ENCODE results near the gene UBALD1.

Gene UBALD1

DNA sequence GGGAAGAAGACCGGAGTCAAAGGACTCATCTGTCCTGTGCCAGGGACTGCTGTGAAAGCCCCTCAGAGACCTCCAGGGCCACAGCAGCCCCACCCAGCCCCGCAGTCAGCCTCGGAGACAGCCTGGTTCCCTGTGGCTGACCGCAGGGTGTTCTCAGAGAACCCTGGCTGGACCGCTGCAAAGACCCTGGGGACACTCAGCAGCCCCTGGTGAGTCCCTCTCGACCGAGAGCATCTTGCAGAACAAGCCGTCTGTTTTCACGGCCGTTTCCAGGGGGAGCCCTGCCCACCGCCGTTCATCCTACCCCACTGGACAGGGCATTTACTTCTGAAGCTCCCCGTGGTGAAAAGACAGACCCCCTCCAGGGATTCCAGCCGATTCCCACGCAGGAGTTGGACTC is 10.3 kb downstream of the UBALD1 start:
- Histone ChIP-seq H3K4me1 (ENCODE audit: control insufficient read depth, insufficient read depth, low read length) (peaks cover 15% of the 10 kb centered on the region), H3K36me3 (ENCODE audit: control insufficient read depth in 2 of 2, insufficient read depth in 2 of 2, low read length in 2 of 2) (peaks cover 3 to 4% of the 10 kb centered on the region in 2 donors), H3K9ac (ENCODE audit: low read length in 2 of 2) (no peak overlapping the region), H3K27ac (ENCODE audit: low read length) (no peak overlapping the region), H3K4me3 (ENCODE audit: low read length in 2 of 2) (no peak overlapping the region), H3K9me3 (ENCODE audit: control insufficient read depth in 2 of 2, low read length in 2 of 2) (no peaks in the 10 kb centered on the region), H3K27me3 (ENCODE audit: control insufficient read depth in 1 of 2, insufficient read depth in 2 of 2, low read length in 2 of 2) (peaks cover 0 to 8% of the 10 kb centered on the region in 2 donors)

DNA sequence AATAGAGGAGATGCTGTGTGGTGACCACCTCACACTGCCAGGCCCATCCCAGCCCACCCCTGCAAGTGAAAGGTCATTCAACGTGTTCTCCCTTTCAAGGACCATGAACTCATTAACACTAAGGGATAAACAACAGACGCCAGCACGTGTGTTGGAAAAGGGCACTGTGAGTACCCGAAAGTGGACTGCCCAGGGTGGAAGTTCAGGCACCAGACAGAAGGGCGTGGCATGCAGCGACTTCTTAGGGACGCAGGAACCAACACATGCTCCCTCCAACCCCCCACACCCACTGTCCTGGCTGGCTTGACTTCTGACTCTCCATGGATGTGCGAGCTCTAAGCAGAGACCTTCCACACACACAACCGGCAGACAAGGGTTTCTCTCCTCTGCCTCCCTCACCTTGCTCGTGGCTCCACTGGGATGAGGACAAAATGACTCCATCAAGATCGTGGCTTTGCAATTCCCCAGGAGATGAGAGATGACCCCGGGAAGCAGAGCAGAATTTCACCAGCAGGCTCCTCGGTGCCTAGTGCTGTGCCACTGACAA is 11.0 kb downstream of the UBALD1 start:
- no peak overlapping the region for H3K9ac ChIP-seq (ENCODE audit: low read length in 2 of 2)
- peaks cover 3 to 4% of the 10 kb centered on the region in 2 donors for H3K36me3 ChIP-seq (ENCODE audit: control insufficient read depth in 2 of 2, insufficient read depth in 2 of 2, low read length in 2 of 2)
- peaks cover 15% of the 10 kb centered on the region for H3K4me1 ChIP-seq (ENCODE audit: control insufficient read depth, insufficient read depth, low read length)
- no peaks in the 10 kb centered on the region for H3K9me3 ChIP-seq (ENCODE audit: control insufficient read depth in 2 of 2, low read length in 2 of 2)
- H3K4me3 ChIP-seq (ENCODE audit: low read length in 2 of 2): no peak overlapping the region
- no peak overlapping the region for H3K27ac ChIP-seq (ENCODE audit: low read length)
- peaks cover 2 to 8% of the 10 kb centered on the region in 2 donors for H3K27me3 ChIP-seq (ENCODE audit: control insufficient read depth in 1 of 2, insufficient read depth in 2 of 2, low read length in 2 of 2)

DNA sequence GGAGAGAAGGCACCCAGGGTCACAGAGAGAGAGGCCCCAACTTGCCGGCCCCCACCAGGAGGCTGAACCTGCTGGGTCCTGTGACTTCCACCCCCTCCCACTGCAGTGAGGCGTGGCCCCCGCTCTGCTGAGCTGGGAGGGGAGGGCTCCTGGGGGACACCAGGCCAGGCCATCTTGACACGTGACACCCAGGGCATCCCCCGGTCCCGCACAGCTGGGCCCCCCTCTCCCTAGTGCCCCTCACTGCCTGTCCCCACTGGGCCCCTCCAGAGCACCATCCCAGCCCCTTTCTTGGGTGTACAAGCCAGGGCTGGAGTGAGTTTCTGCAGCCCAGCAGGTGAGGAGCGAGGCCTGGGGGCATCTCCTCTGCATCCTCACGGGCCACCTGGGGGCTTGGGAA is 12.4 kb downstream of the UBALD1 start:
- Histone ChIP-seq H3K27me3 (ENCODE audit: control insufficient read depth in 1 of 2, insufficient read depth in 2 of 2, low read length in 2 of 2) (peaks cover 2 to 8% of the 10 kb centered on the region in 2 donors), H3K9ac (ENCODE audit: low read length in 2 of 2) (no peak overlapping the region), H3K9me3 (ENCODE audit: control insufficient read depth in 2 of 2, low read length in 2 of 2) (no peaks in the 10 kb centered on the region), H3K27ac (ENCODE audit: low read length) (no peak overlapping the region), H3K4me3 (ENCODE audit: low read length in 2 of 2) (no peak overlapping the region), H3K36me3 (ENCODE audit: control insufficient read depth in 2 of 2, insufficient read depth in 2 of 2, low read length in 2 of 2) (no peaks in the 10 kb centered on the region), H3K4me1 (ENCODE audit: control insufficient read depth, insufficient read depth, low read length) (peaks cover 15% of the 10 kb centered on the region)

DNA sequence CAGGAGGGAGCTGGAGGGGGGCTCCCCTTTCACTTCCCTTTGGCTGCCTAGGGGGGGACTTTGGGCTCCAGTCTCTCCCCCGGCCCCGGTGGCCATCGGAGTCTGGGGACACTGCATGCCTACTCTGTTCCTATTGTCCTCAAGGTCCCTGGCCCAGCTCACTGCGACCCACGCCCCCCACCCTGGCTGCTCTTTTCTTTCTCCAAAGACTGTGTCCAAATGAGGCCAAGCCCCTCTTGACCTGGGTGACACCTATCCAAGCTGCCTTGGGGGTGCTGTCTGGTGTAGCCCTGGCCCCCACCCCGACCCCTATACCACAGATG is 12.9 kb downstream of the UBALD1 start:
- H3K9ac ChIP-seq (ENCODE audit: low read length in 2 of 2): peak overlapping the region in 1 of 2 donors; percentile 17
- H3K27me3 ChIP-seq (ENCODE audit: control insufficient read depth in 1 of 2, insufficient read depth in 2 of 2, low read length in 2 of 2): peaks cover 2 to 8% of the 10 kb centered on the region in 2 donors
- H3K4me1 ChIP-seq (ENCODE audit: control insufficient read depth, insufficient read depth, low read length): peaks cover 15% of the 10 kb centered on the region
- H3K9me3 ChIP-seq (ENCODE audit: control insufficient read depth in 2 of 2, low read length in 2 of 2): no peaks in the 10 kb centered on the region
- H3K4me3 ChIP-seq (ENCODE audit: low read length in 2 of 2): no peak overlapping the region
- no peak overlapping the region for H3K27ac ChIP-seq (ENCODE audit: low read length)
- no peaks in the 10 kb centered on the region for H3K36me3 ChIP-seq (ENCODE audit: control insufficient read depth in 2 of 2, insufficient read depth in 2 of 2, low read length in 2 of 2)

DNA sequence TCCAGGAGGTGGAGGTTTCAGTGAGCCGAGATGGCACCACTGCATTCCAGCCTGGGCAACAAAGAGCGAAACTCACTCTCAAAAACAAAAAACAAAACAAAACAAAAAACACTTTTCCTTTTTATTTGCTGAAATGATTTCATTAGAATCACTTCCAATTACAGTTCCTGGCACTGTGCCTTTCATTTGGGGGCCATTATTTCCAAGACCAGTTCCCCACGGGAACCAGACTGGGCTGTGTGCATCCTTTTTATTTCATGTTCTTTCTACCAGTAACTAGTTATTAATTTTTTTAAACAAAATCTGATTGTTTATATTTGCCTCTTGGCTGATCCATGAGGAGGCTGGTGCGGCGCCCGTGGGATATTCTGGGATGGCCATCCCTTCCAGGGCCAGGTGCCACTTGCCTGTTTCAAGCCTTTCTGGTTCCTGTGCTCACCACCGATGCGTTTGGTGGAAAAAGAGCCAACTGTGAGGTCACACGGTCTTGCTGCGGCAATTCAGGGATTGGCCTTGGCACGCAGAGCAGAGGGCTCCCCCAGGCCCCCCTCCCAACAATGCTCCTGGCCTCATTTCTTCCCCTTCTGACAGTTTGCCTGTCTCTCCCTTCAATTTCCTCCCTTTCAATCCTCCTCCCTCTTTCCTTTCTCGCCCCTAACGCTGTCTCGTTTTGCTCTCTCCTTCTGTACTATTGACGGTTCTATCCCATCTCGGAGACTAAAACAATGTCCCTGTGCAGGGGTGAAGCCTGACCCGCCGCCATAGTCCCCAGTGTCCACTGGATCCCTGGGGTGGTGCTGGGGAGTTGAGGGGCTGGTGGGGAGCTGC is 13.4 kb downstream of the UBALD1 start:
- Histone ChIP-seq H3K27ac (ENCODE audit: low read length) (no peak overlapping the region), H3K4me3 (ENCODE audit: low read length in 2 of 2) (peak overlapping the region in 1 of 2 donors; percentile 47), H3K9ac (ENCODE audit: low read length in 2 of 2) (peak overlapping the region; percentile 17 to 29), H3K4me1 (ENCODE audit: control insufficient read depth, insufficient read depth, low read length) (peaks cover 13% of the 10 kb centered on the region), H3K9me3 (ENCODE audit: control insufficient read depth in 2 of 2, low read length in 2 of 2) (no peaks in the 10 kb centered on the region), H3K36me3 (ENCODE audit: control insufficient read depth in 2 of 2, insufficient read depth in 2 of 2, low read length in 2 of 2) (no peaks in the 10 kb centered on the region), H3K27me3 (ENCODE audit: control insufficient read depth in 1 of 2, insufficient read depth in 2 of 2, low read length in 2 of 2) (peaks cover 2 to 8% of the 10 kb centered on the region in 2 donors)

DNA sequence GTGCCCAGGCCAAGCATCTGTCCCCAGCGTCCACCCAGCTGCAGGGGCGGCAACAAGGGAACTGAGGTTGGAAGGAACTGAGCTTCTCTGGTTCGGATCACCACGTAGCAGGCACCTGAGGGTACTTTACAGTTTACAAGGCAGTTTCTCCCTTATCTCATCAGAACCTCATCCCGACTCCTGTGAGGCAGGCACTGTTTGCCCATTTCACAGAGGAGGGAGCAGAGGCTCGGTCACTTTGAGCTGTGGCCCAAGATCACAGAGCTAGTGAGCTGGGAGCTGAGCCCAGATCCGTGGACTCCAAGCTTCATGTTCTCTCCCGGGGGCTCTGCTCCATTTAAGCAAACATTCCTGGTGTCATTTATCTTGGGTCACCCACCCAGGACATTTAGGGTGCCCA is 15.1 kb downstream of the UBALD1 start:
- H3K9ac ChIP-seq (ENCODE audit: low read length in 2 of 2): no peak overlapping the region
- H3K36me3 ChIP-seq (ENCODE audit: control insufficient read depth in 2 of 2, insufficient read depth in 2 of 2, low read length in 2 of 2): no peaks in the 10 kb centered on the region
- H3K4me1 ChIP-seq (ENCODE audit: control insufficient read depth, insufficient read depth, low read length): peaks cover 13% of the 10 kb centered on the region
- no peaks in the 10 kb centered on the region for H3K9me3 ChIP-seq (ENCODE audit: control insufficient read depth in 2 of 2, low read length in 2 of 2)
- no peak overlapping the region for H3K4me3 ChIP-seq (ENCODE audit: low read length in 2 of 2)
- peaks cover 2 to 8% of the 10 kb centered on the region in 2 donors for H3K27me3 ChIP-seq (ENCODE audit: control insufficient read depth in 1 of 2, insufficient read depth in 2 of 2, low read length in 2 of 2)
- H3K27ac ChIP-seq (ENCODE audit: low read length): no peak overlapping the region

DNA sequence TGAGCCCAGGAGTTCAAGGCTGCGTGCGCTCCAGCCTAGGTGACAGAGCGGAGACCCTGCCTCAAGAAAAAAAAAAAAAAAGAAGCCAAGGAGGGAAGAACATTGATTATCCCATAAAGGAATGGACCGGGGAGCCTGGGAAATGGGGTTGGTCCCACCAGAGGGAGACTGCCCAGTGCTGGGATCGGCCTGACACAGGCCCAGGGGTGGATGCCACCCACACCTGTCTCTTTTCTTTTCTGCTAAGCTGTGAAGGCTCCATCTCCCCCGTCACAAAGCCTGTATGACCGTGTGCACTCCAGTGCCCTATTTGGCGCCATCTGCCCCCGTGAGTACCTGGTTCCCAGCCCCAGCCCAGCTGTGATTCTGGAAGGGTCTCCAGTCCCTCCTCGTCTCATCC is 15.7 kb downstream of the UBALD1 start:
- peaks cover 2 to 8% of the 10 kb centered on the region in 2 donors for H3K27me3 ChIP-seq (ENCODE audit: control insufficient read depth in 1 of 2, insufficient read depth in 2 of 2, low read length in 2 of 2)
- H3K4me1 ChIP-seq (ENCODE audit: control insufficient read depth, insufficient read depth, low read length): peaks cover 13% of the 10 kb centered on the region
- no peak overlapping the region for H3K27ac ChIP-seq (ENCODE audit: low read length)
- H3K4me3 ChIP-seq (ENCODE audit: low read length in 2 of 2): no peak overlapping the region
- H3K9me3 ChIP-seq (ENCODE audit: control insufficient read depth in 2 of 2, low read length in 2 of 2): no peaks in the 10 kb centered on the region
- H3K36me3 ChIP-seq (ENCODE audit: control insufficient read depth in 2 of 2, insufficient read depth in 2 of 2, low read length in 2 of 2): no peaks in the 10 kb centered on the region
- no peak overlapping the region for H3K9ac ChIP-seq (ENCODE audit: low read length in 2 of 2)

DNA sequence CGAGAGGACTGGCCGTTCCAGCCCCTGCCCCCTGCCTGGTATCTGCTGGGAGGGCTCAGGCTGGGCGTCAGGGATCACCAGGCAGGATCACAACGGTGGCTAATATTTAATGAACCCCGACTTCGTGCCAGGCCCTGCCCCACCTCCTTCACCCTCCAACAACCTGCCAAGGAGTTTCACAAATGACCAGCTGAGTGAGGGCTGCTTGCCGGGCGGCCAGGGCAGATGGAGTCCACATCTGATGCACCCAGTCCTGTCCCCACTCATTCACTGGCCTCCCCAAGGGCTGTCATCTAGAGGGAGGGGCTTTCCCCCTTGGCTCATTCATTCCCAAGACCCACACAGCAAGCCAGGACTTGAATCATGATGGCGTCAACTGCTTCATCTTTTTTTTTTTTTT is 17.5 kb downstream of the UBALD1 start:
- Histone ChIP-seq H3K9me3 (ENCODE audit: control insufficient read depth in 2 of 2, low read length in 2 of 2) (no peaks in the 10 kb centered on the region), H3K27me3 (ENCODE audit: control insufficient read depth in 1 of 2, insufficient read depth in 2 of 2, low read length in 2 of 2) (peaks cover 5 to 8% of the 10 kb centered on the region in 2 donors), H3K27ac (ENCODE audit: low read length) (no peak overlapping the region), H3K4me3 (ENCODE audit: low read length in 2 of 2) (no peak overlapping the region), H3K36me3 (ENCODE audit: control insufficient read depth in 2 of 2, insufficient read depth in 2 of 2, low read length in 2 of 2) (no peaks in the 10 kb centered on the region), H3K4me1 (ENCODE audit: control insufficient read depth, insufficient read depth, low read length) (peaks cover 10% of the 10 kb centered on the region), H3K9ac (ENCODE audit: low read length in 2 of 2) (no peak overlapping the region)

DNA sequence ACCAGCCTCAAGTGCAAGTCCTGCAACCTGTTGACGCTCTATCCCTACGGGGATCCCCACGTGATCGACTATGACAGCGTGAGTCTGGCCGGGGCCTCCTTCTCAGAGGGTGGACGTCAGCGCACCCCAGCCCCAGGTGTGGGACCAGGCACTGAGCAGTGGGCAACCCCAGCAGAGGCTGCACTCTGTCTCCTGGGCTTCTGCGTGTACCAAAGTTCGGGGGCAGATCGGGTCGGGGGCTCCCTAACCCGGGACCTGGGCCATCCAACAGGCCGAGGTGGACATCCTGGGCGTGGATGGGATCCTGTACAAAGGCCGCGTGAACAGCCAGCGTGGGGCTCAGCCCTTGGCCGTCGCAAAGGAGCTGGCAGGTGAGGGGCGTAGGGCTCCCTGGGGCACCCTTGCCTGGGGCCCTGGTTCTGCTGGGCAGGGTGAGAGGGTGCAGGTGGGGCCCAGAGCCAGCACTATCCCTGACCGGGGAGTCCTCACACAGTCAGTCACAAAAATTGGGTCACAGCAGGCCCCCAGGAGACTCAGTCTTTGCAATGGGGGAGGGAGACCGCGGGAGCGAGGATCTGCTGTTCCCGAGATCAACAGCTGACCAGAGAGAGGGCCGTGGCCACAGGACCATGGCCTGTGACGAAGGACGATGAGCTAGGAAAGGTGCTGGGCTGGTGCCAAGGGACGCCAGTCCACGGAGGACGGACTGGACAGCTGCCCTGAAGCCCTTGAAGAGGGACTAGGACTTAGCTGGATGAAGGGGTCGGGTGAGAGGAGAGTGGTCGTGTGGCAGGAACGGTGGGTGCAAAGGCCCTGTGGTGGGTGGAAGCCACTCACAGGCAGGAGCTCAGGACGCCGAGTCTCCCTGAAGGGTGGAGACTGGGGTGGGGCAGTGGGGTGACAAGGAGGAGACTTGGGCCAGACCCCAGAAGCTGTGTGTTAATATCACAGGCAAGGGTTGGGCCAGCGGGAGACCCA is 20.0 kb downstream of the UBALD1 start:
- Histone ChIP-seq H3K27ac (ENCODE audit: low read length) (no peak overlapping the region), H3K9ac (ENCODE audit: low read length in 2 of 2) (no peak overlapping the region), H3K36me3 (ENCODE audit: control insufficient read depth in 2 of 2, insufficient read depth in 2 of 2, low read length in 2 of 2) (no peaks in the 10 kb centered on the region), H3K4me3 (ENCODE audit: low read length in 2 of 2) (no peak overlapping the region), H3K4me1 (ENCODE audit: control insufficient read depth, insufficient read depth, low read length) (no peaks in the 10 kb centered on the region), H3K27me3 (ENCODE audit: control insufficient read depth in 1 of 2, insufficient read depth in 2 of 2, low read length in 2 of 2) (peaks cover 0 to 5% of the 10 kb centered on the region in 2 donors), H3K9me3 (ENCODE audit: control insufficient read depth in 2 of 2, low read length in 2 of 2) (no peaks in the 10 kb centered on the region)

DNA sequence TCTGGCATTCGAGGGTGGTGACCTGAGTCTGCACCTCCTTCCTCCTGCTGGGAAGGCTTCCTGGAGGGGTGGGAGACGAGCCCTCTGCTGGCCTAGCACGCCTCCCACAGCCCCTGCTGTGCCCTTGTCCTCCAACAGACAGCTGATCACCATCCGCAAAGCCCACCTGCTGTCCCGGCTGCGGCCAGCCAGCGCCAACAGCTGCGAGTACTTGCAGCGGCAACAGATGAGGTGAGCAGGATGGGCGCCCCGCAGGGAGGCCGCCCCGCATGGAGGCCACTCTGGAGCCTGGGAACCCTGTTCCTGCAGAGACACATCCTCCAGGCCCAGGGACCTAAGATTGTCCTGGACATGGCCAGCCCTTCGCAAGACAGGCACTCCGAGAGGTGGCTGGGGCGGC is 21.6 kb downstream of the UBALD1 start:
- H3K4me1 ChIP-seq (ENCODE audit: control insufficient read depth, insufficient read depth, low read length): no peaks in the 10 kb centered on the region
- no peak overlapping the region for H3K9ac ChIP-seq (ENCODE audit: low read length in 2 of 2)
- H3K36me3 ChIP-seq (ENCODE audit: control insufficient read depth in 2 of 2, insufficient read depth in 2 of 2, low read length in 2 of 2): no peaks in the 10 kb centered on the region
- no peak overlapping the region for H3K4me3 ChIP-seq (ENCODE audit: low read length in 2 of 2)
- no peak overlapping the region for H3K27ac ChIP-seq (ENCODE audit: low read length)
- peaks cover 0 to 2% of the 10 kb centered on the region in 2 donors for H3K9me3 ChIP-seq (ENCODE audit: control insufficient read depth in 2 of 2, low read length in 2 of 2)
- H3K27me3 ChIP-seq (ENCODE audit: control insufficient read depth in 1 of 2, insufficient read depth in 2 of 2, low read length in 2 of 2): peaks cover 0 to 6% of the 10 kb centered on the region in 2 donors
